Placental pericyte (primary cell): Measurements from ENCODE around the gene TNPO2. TPM values are rescaled to one million over a fixed set of nuclear protein-coding genes. Genes with fewer than 3 reads are reported as not detected.

Source experiments
- small RNA-seq: library from RNA; depleted of rRNA; stranded (forward); fragments of <200 nt; gene quantifications from one replicate; pipeline ENCODE3, GENCODE V24; 2012; ENCODE audit warnings: low replicate concordance
- total RNA-seq: library from RNA; depleted of rRNA; stranded (reverse); fragments of >200 nt; gene quantifications from 2 replicates; pipeline ENCODE4 v1.2.3, GENCODE V29; 2012

TNPO2 gene
- total RNA-seq, result 45.1 and 73.3 TPM in 2 replicates

GRCh38 chr19:12723641-12724426 is at the start of gene TNPO2:
Gene TNPO2 (minus strand): TSS chr19:12723932. CDS start chr19:12720977, 2,955 bp downstream.

GRCh38 chr19:12751635-12752034 is 27.9 kb upstream of the TNPO2 start, which contains the start of gene BEST2:
Gene BEST2 (plus strand): TSS chr19:12751791. CDS start chr19:12752593, 802 bp downstream.

GRCh38 chr19:12736995-12737834 is 13.5 kb upstream of the TNPO2 start, which contains the start of gene GET3:
Gene GET3 (plus strand): TSS chr19:12737497. CDS start chr19:12737506, 9 bp downstream.

GRCh38 chr19:12696366-12697335 is 27.1 kb downstream of the TNPO2 start, which contains the start of gene FBXW9:
Gene FBXW9 (minus strand): TSS chr19:12696631. CDS start chr19:12696581, 50 bp downstream.

GRCh38 chr19:12687496-12688196 is 36.1 kb downstream of the TNPO2 start, which contains the start of gene GNG14:
Gene GNG14 (plus strand): TSS chr19:12687998. CDS start chr19:12688049, 51 bp downstream.

GRCh38 chr19:12681074-12681987 is 42.4 kb downstream of the TNPO2 start, which contains the start of gene DHPS:
Gene DHPS (minus strand): TSS chr19:12681880. CDS start chr19:12681766, 114 bp downstream.

GRCh38 chr19:12666265-12667048 is 57.3 kb downstream of the TNPO2 start, which contains the start of the genes MAN2B1 and WDR83:
Gene MAN2B1 (minus strand): TSS chr19:12666742. CDS start chr19:12666701, 41 bp downstream.
Gene WDR83 (plus strand): TSS chr19:12666807. CDS start chr19:12669791, 2,984 bp downstream.

Small RNA genes lying within 50 kb of the gene (small RNA-seq; reads per million reads assigned to genes)
- 33.0 reads per million, percentile 97 among the genes with 10 or more reads in this experiment for gene SNORD41

Other genes with a start within 250 kb of the TNPO2 start
- gene ZNF709, start 239.1 kb downstream of the TNPO2 start, total RNA-seq, result 0.66 and 1.9 TPM in 2 replicates
- gene ZNF564, start 172.4 kb downstream of the TNPO2 start, total RNA-seq, result 3.9 and 5.3 TPM in 2 replicates
- 8.5 and 9.6 TPM in 2 replicates for gene ZNF490, start 113.1 kb downstream of the TNPO2 start, total RNA-seq
- 13.6 and 15.2 TPM in 2 replicates for gene ZNF791, start 113.0 kb downstream of the TNPO2 start, total RNA-seq
- gene MAN2B1, start 57.2 kb downstream of the TNPO2 start, total RNA-seq, result 40.5 and 48.8 TPM in 2 replicates
- gene WDR83, start 57.1 kb downstream of the TNPO2 start, total RNA-seq, result 5.5 and 6.0 TPM in 2 replicates
- gene DHPS, start 42.1 kb downstream of the TNPO2 start, total RNA-seq, result 62.4 and 78.0 TPM in 2 replicates
- not detected in 2 replicates for gene GNG14, start 35.9 kb downstream of the TNPO2 start, total RNA-seq
- gene FBXW9, start 27.3 kb downstream of the TNPO2 start, total RNA-seq, result 10.3 and 12.2 TPM in 2 replicates
- 142 and 218 TPM in 2 replicates for gene TRIR, start 10.8 kb upstream of the TNPO2 start, total RNA-seq
- gene GET3, start 13.6 kb upstream of the TNPO2 start, total RNA-seq, result 88.0 and 105 TPM in 2 replicates
- not detected in 2 replicates for gene BEST2, start 27.9 kb upstream of the TNPO2 start, total RNA-seq
- gene HOOK2, start 51.6 kb upstream of the TNPO2 start, total RNA-seq, result 13.3 and 14.2 TPM in 2 replicates
- 187 and 191 TPM in 2 replicates for gene JUNB, start 67.6 kb upstream of the TNPO2 start, total RNA-seq
- gene PRDX2, start 77.9 kb upstream of the TNPO2 start, total RNA-seq, result 188 and 197 TPM in 2 replicates
- gene THSD8, start 78.1 kb upstream of the TNPO2 start, total RNA-seq, result not detected in 2 replicates
- 4.4 and 45.4 TPM in 2 replicates for gene RNASEH2A, start 82.7 kb upstream of the TNPO2 start, total RNA-seq
- gene RTBDN, start 110.6 kb upstream of the TNPO2 start, total RNA-seq, result not detected in 2 replicates
- gene MAST1, start 114.6 kb upstream of the TNPO2 start, total RNA-seq, result not detected in 2 replicates
- 11.5 and 37.2 TPM in 2 replicates for gene DNASE2, start 157.5 kb upstream of the TNPO2 start, total RNA-seq
- not detected in 2 replicates for gene KLF1, start 163.3 kb upstream of the TNPO2 start, total RNA-seq
- 32.4 and 35.7 TPM in 2 replicates for gene GCDH, start 167.2 kb upstream of the TNPO2 start, total RNA-seq
- 0.22 TPM in 1 of 2 replicates, not detected in the other for gene SYCE2, start 195.4 kb upstream of the TNPO2 start, total RNA-seq
- 98.8 and 109 TPM in 2 replicates for gene FARSA, start 209.8 kb upstream of the TNPO2 start, total RNA-seq
- 1,645 and 6,576 TPM in 2 replicates for gene CALR, start 214.7 kb upstream of the TNPO2 start, total RNA-seq
- gene RAD23A, start 221.9 kb upstream of the TNPO2 start, total RNA-seq, result 93.7 and 179 TPM in 2 replicates
- 15.8 and 19.3 TPM in 2 replicates for gene GADD45GIP1, start 233.3 kb upstream of the TNPO2 start, total RNA-seq
- gene DAND5, start 245.6 kb upstream of the TNPO2 start, total RNA-seq, result 0.14 TPM in 1 of 2 replicates, not detected in the other